MM.1S (cell line): Measurements from ENCODE around the gene KCNQ1.

ENCODE experiments used
- DNase-seq: peaks from one replicate; pipeline ENCODE4 v3.0.0-alpha.2; 2015
- H2AFZ ChIP-seq: fragments of 300-600 bp; sonication (generic); 2 replicates; pipeline ENCODE4 v1.6.0; 2016; ENCODE audit warnings: antibody characterized with exemption, low read length
- H3F3A ChIP-seq: fragments of 300-600 bp; sonication (generic); 2 replicates; pipeline ENCODE4 v1.6.1; 2016; ENCODE audit warnings: mild to moderate bottlenecking, antibody characterized with exemption, low read length, moderate library complexity, mixed read lengths; ENCODE audit not compliant: insufficient read depth
- H3K27ac ChIP-seq: fragments of 300-600 bp; sonication (generic); 2 replicates; pipeline ENCODE4 v1.5.1; 2016; ENCODE audit warnings: mild to moderate bottlenecking, low read length
- H3K27me3 ChIP-seq: fragments of 300-600 bp; sonication (generic); replicated peaks from 2 replicates; pipeline ENCODE4 v1.6.0; 2016; ENCODE audit warnings: low read length; ENCODE audit not compliant: insufficient read depth
- H3K36me3 ChIP-seq: fragments of 300-600 bp; sonication (generic); replicated peaks from 2 replicates; pipeline ENCODE4 v1.6.1; 2016; ENCODE audit warnings: mild to moderate bottlenecking, low read length, mixed read lengths; ENCODE audit not compliant: insufficient read depth
- H3K4me1 ChIP-seq: fragments of 300-600 bp; sonication (generic); 2 replicates; pipeline ENCODE4 v1.6.1; 2016; ENCODE audit warnings: low read length, mixed read lengths
- H3K4me2 ChIP-seq: fragments of 300-600 bp; sonication (generic); 2 replicates; pipeline ENCODE4 v1.6.0; 2016; ENCODE audit warnings: low read depth, low read length
- H3K4me3 ChIP-seq: fragments of 300-600 bp; sonication (generic); 2 replicates; pipeline ENCODE4 v1.5.1; 2016; ENCODE audit warnings: low read length, mixed read lengths
- H3K79me2 ChIP-seq: fragments of 300-600 bp; sonication (generic); 2 replicates; pipeline ENCODE4 v1.6.1; 2016; ENCODE audit warnings: mixed run types, low read length, mixed read lengths
- H3K9ac ChIP-seq: fragments of 300-600 bp; sonication (generic); 2 replicates; pipeline ENCODE4 v1.6.1; 2016; ENCODE audit warnings: low read length, mixed read lengths
- H3K9me2 ChIP-seq: fragments of 300-600 bp; sonication (generic); replicated peaks from 2 replicates; pipeline ENCODE4 v1.6.1; 2016; ENCODE audit warnings: mild to moderate bottlenecking, low read length, mixed read lengths; ENCODE audit not compliant: insufficient read depth
- H3K9me3 ChIP-seq: fragments of 300-600 bp; sonication (generic); replicated peaks from 2 replicates; pipeline ENCODE4 v1.6.1; 2016; ENCODE audit warnings: mild to moderate bottlenecking, low read length, mixed read lengths; ENCODE audit not compliant: insufficient read depth
- H4K20me1 ChIP-seq: fragments of 300-600 bp; sonication (generic); 2 replicates; pipeline ENCODE4 v1.6.1; 2016; ENCODE audit warnings: mild to moderate bottlenecking, low read length, moderate library complexity, mixed read lengths; ENCODE audit not compliant: insufficient read depth
- EZH2 ChIP-seq: fragments of 300-600 bp; sonication (generic); optimal IDR thresholded peaks from 2 replicates; pipeline ENCODE3; 2017; ENCODE audit warnings: low read depth, mild to moderate bottlenecking, antibody characterized with exemption, low read length, mixed read lengths
- EZH2phosphoT487 ChIP-seq: fragments of 300-600 bp; sonication (generic); IDR thresholded peaks from 2 replicates; pipeline ENCODE4 v1.6.1; 2018; ENCODE audit warnings: antibody characterized with exemption, low read length
- TF ChIP-seq, protein P1 (sequence below): fragments of 300-600 bp; sonication (generic); IDR thresholded peaks from 2 replicates; pipeline ENCODE4 v1.5.1; 2016; ENCODE audit warnings: antibody characterized with exemption, low read length, mixed read lengths

The KCNQ1 gene

GRCh38 chr11:2663506-2663905 is 218.7 kb downstream of the KCNQ1 start:
- Histone ChIP-seq H3F3A (no peaks in the 10 kb centered on the region), H3K36me3 (no peaks in the 10 kb centered on the region)

DNA sequence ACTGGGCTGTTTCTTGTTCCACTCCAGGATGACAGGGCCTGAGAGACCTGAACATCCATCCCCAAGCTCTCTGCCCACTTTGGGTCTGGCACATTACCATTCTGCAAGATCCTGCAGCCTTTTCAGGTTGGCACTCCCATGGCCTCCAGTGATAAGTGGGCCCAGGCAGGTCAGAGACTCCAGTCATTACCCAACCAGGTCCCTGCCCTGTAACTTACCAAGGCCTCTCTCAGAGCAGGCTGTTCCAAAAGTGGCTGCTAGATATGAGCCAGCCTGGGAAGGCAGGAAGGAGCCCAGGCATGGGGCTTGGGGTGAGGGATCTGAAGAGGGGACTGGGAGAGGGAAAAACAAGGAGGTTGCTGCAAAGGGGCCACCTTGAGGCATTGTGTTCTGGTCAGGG is 219.1 kb downstream of the KCNQ1 start:
- H3K4me1 ChIP-seq, result peaks cover 3% of the 10 kb centered on the region; the same call in 1 of the 2 replicates
- no peak overlapping the region for H2AFZ ChIP-seq
- no peaks in the 10 kb centered on the region for H3K79me2 ChIP-seq
- H3K36me3 ChIP-seq, result no peaks in the 10 kb centered on the region
- H3K4me3 ChIP-seq, result no peak overlapping the region
- H4K20me1 ChIP-seq, result no peaks in the 10 kb centered on the region
- no peak overlapping the region for H3K4me2 ChIP-seq
- H3F3A ChIP-seq, result no peaks in the 10 kb centered on the region
- no peak overlapping the region for H3K27ac ChIP-seq
- no peaks in the 10 kb centered on the region for H3K27me3 ChIP-seq
- H3K9me3 ChIP-seq, result no peaks in the 10 kb centered on the region
- H3K9ac ChIP-seq, result no peak overlapping the region
- TF ChIP-seq, protein P1, sequence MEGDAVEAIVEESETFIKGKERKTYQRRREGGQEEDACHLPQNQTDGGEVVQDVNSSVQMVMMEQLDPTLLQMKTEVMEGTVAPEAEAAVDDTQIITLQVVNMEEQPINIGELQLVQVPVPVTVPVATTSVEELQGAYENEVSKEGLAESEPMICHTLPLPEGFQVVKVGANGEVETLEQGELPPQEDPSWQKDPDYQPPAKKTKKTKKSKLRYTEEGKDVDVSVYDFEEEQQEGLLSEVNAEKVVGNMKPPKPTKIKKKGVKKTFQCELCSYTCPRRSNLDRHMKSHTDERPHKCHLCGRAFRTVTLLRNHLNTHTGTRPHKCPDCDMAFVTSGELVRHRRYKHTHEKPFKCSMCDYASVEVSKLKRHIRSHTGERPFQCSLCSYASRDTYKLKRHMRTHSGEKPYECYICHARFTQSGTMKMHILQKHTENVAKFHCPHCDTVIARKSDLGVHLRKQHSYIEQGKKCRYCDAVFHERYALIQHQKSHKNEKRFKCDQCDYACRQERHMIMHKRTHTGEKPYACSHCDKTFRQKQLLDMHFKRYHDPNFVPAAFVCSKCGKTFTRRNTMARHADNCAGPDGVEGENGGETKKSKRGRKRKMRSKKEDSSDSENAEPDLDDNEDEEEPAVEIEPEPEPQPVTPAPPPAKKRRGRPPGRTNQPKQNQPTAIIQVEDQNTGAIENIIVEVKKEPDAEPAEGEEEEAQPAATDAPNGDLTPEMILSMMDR, result no peak
- no peaks in the 10 kb centered on the region for H3K9me2 ChIP-seq
- no peak for DNase-seq

More at GRCh38 chr11:2663506-2663905, 218.7 kb downstream of the KCNQ1 start:
- no peak for DNase-seq
- Histone ChIP-seq H3K9me3 (no peaks in the 10 kb centered on the region), H3K4me2 (no peak overlapping the region), H3K27me3 (no peaks in the 10 kb centered on the region), H3K79me2 (no peaks in the 10 kb centered on the region), H3K4me1 (peaks cover 7% of the 10 kb centered on the region; the same call in 1 of the 2 replicates), H4K20me1 (no peaks in the 10 kb centered on the region), H2AFZ (no peak overlapping the region), H3K27ac (no peak overlapping the region), H3K9me2 (no peaks in the 10 kb centered on the region), H3K9ac (no peak overlapping the region), H3K4me3 (no peak overlapping the region)
- no peak for TF ChIP-seq EZH2
- TF ChIP-seq, protein P1, result no peak
- TF ChIP-seq EZH2phosphoT487, result no peak

DNA sequence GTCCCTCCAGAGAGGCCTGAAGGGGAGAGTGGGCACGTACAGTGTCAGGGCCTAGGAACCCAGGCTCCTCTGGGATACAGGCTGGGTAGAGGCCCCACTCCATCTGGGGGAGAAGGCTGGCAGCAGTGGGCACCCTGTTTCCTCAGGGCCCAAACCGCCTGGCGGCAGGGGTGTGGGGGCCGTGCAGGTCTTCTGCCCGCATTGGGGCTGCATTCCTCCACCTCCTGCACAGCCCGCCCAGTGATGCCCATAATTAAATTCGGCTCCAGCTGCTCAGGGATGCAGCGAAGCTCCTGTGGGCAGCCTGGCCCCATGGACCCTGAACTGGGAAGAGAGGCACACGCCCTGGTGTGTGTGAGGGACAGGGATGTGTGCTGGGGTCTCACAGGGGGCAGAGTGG is 219.6 kb downstream of the KCNQ1 start:
- Histone ChIP-seq H3K4me1 (no peaks in the 10 kb centered on the region), H3K79me2 (no peaks in the 10 kb centered on the region), H3K9me2 (no peaks in the 10 kb centered on the region), H3K4me3 (no peak overlapping the region), H3K9ac (no peak overlapping the region), H2AFZ (no peak overlapping the region), H3F3A (no peaks in the 10 kb centered on the region), H3K27ac (no peak overlapping the region), H3K36me3 (no peaks in the 10 kb centered on the region), H3K27me3 (no peaks in the 10 kb centered on the region), H4K20me1 (no peaks in the 10 kb centered on the region), H3K4me2 (no peak overlapping the region), H3K9me3 (no peaks in the 10 kb centered on the region)
- TF ChIP-seq, protein P1, result no peak
- TF ChIP-seq EZH2 (no peak), EZH2phosphoT487 (no peak)
- DNase-seq, result no peak
